Tibial nerve (tissue), 3 donors: ENCODE results near the gene TTL.

ENCODE experiments used
- POLR2A ChIP-seq, 2 donors: fragments of 450-650 bp; IDR thresholded peaks; one replicate each; pipeline ENCODE4 v1.6.1; 2017; ENCODE audit warnings: antibody characterized with exemption in 2 of 2, mild to moderate bottlenecking in 2 of 2, moderate library complexity in 2 of 2
- TF ChIP-seq, protein P1 (sequence below), 5 experiments: fragments of 200-600 bp in 3 of 5; fragments of 450-650 bp in 2 of 5; sonication (generic) in 3 of 5; IDR thresholded peaks; one replicate each; pipeline ENCODE4 v1.5.1; 2016 to 2019; ENCODE audit warnings: antibody characterized with exemption in 5 of 5, mild to moderate bottlenecking in 3 of 5, moderate library complexity in 2 of 5

DNA sequence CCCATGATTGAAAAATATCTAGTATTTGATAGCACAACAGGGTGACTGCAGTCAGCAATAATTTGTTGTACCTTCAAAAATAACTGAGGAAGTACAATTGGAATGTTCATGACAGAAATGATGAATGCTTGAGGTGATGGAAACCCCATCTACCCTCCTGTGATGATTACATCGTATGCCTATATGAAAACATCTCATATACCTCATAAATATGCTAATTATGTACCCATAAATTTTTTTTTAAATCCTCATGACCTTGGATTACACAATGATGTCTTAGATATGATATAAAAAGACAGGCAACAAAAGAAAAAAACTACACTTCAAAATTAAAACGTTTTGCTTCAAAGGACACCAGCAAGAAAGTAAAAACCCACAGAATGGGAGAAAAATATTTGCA is 59.0 kb downstream of the TTL start:
- TF ChIP-seq, protein P1, sequence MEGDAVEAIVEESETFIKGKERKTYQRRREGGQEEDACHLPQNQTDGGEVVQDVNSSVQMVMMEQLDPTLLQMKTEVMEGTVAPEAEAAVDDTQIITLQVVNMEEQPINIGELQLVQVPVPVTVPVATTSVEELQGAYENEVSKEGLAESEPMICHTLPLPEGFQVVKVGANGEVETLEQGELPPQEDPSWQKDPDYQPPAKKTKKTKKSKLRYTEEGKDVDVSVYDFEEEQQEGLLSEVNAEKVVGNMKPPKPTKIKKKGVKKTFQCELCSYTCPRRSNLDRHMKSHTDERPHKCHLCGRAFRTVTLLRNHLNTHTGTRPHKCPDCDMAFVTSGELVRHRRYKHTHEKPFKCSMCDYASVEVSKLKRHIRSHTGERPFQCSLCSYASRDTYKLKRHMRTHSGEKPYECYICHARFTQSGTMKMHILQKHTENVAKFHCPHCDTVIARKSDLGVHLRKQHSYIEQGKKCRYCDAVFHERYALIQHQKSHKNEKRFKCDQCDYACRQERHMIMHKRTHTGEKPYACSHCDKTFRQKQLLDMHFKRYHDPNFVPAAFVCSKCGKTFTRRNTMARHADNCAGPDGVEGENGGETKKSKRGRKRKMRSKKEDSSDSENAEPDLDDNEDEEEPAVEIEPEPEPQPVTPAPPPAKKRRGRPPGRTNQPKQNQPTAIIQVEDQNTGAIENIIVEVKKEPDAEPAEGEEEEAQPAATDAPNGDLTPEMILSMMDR (IDR thresholded peaks at IDR 0.05) = no peak
- no peak for TF ChIP-seq POLR2A (IDR thresholded peaks at IDR 0.05)
